Activated naive CD8-positive, alpha-beta T cell treated with anti-CD3 and anti-CD28 coated beads, Interleukin-2, amount 50 U/mL, for 24 hours (primary cell): Measurements from ENCODE around the gene MTHFSD.
"Not testable (repeated sequence)": the region's sequence is repeated elsewhere in the genome, so short reads cannot be mapped to it uniquely, and the experiment has no call there.

Experiments used
- ATAC-seq: fragments of 150-1000 bp; cut with Tn5 transposase; one replicate; pipeline ENCODE4 v1.10.0; 2021
- DNase-seq: peaks from one replicate; pipeline ENCODE4 v3.0.0; 2021
- H3K27ac Mint-ChIP-seq: one replicate; pipeline ENCODE4 v1.8.0; 2021; ENCODE audit warnings: mild to moderate bottlenecking, mixed read lengths
- H3K27me3 Mint-ChIP-seq: one replicate; pipeline ENCODE4 v1.8.0; 2021; ENCODE audit warnings: mixed read lengths
- H3K36me3 Mint-ChIP-seq: one replicate; pipeline ENCODE4 v1.8.0; 2021; ENCODE audit warnings: low read depth, mixed read lengths
- H3K4me1 Mint-ChIP-seq: one replicate; pipeline ENCODE4 v1.8.0; 2021; ENCODE audit warnings: mixed read lengths
- H3K4me3 Mint-ChIP-seq: one replicate; pipeline ENCODE4 v1.8.0; 2021; ENCODE audit warnings: mild to moderate bottlenecking, moderate library complexity, mixed read lengths
- H3K9me3 Mint-ChIP-seq: one replicate; pipeline ENCODE4 v1.8.0; 2021; ENCODE audit warnings: mixed read lengths

The MTHFSD gene

DNA sequence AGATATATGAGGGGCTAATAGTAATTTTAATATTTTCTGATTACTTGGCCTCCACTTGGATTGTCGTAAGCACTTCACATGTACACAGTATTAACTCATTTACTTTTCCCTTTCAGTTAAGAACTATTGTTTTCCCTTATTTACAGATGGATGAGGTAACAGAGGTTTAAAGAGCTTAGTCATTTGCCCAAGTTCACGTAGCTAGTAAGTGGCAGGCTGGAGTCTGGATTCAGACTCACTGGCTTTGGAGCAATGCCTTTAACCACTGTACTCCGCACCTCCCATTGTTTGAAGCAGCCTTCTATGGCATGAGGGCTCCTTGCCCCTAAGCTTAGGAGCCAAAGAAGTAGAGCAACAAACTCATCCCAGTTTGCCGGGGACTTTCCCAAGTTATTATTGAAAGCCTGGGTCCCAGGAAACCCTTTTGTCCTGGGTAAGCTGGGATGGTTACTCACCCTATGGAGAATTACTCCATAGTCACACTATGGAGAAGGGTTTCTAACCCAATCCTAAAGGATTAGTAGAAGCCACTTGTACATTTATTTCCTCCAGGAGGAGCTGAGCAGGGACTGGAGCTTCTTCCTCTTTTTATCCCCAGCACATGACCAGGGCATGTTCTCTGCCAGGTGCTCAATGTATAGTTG is 35.6 kb upstream of the MTHFSD start:
- H3K27ac Mint-ChIP-seq: no peak overlapping the region
- no peak for DNase-seq

DNA sequence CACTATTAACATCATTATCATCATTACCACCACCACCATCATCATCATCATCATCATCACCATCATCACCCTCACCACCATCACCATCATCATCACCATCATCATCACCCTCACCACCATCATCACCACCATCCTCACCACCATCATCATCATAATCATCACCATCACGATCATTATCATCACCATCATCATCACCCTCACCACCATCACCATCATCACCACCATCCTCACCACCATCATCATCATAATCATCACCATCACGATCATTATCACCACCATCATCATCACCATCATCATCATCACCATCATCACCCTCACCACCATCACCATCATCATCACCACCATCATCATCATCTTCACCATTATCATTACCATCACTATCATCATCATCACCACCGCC is 32.9 kb upstream of the MTHFSD start:
- H3K4me3 Mint-ChIP-seq, H3K9me3 Mint-ChIP-seq, DNase-seq, H3K36me3 Mint-ChIP-seq, ATAC-seq, H3K4me1 Mint-ChIP-seq, H3K27ac Mint-ChIP-seq: not testable (repeated sequence)
- H3K27me3 Mint-ChIP-seq: peaks cover 17% of the 10 kb centered on the region

More for the DNA sequence above, 35.6 kb upstream of the MTHFSD start:
- ATAC-seq: no peak
- Mint-ChIP-seq H3K4me3 (no peak overlapping the region), H3K36me3 (no peaks in the 10 kb centered on the region), H3K27me3 (peaks cover 31% of the 10 kb centered on the region), H3K9me3 (no peaks in the 10 kb centered on the region), H3K4me1 (peaks cover 3% of the 10 kb centered on the region)

DNA sequence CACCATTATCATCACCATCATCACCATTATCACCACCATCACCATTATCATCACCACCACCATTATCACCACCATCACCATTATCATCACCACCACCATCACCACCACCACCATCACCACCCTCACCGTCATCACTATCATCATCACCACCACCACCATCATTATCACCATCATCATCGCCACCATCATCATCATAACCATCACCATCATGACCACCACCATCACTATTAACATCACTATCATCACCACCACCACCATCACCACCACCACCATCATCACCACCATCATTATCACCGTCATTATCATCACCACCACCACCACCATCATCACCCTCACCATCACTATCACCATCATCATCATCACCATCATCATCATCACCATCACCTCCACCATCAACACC is 32.5 kb upstream of the MTHFSD start:
- H3K9me3 Mint-ChIP-seq: no peaks in the 10 kb centered on the region
- H3K4me1 Mint-ChIP-seq: no peaks in the 10 kb centered on the region
- no peak for ATAC-seq
- no peaks in the 10 kb centered on the region for H3K36me3 Mint-ChIP-seq
- H3K4me3 Mint-ChIP-seq: no peak overlapping the region
- DNase-seq: no peak
- H3K27ac Mint-ChIP-seq: no peak overlapping the region
- H3K27me3 Mint-ChIP-seq: peaks cover 15% of the 10 kb centered on the region

DNA sequence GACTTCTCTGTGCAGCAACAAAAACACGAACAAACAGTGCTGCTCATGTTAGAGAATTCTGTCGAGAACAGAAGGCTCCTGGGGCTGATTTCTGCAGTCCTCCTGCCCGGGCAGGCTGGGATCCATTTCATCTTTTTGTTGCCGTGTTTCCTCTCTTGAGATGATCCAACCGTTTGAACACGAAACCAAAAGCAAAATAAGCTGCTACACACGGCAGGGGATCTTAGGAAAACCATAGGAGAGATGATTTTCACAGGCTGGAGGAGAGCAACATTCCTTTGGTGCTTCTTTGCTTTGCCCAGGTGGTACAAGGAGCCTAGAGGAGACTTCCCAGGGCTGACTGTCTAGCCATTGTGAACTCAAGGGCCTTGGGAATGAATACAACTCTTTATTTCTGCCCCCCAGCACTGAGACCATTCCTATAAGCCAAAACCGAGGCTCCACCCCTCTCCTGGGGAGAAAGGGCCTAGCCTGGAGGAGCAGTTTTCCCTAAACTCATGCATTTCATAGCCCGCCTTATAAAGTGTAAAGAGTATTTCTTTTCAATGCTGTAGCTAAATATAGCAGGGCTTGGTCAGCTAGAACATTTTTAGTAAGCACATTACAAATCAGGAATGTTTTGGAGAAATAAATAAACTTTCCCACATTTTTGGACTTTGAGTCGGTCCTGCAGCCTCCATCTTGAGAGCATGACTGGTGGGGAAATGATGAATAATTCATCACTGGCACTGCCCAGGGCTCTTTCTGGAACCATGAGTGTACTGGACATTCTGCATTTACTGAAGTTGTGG is 31.0 kb upstream of the MTHFSD start:
- ATAC-seq (no peak), DNase-seq (no peak)
- Mint-ChIP-seq H3K4me3 (no peak overlapping the region), H3K36me3 (no peaks in the 10 kb centered on the region), H3K9me3 (no peaks in the 10 kb centered on the region), H3K27ac (no peak overlapping the region), H3K27me3 (peaks cover 19% of the 10 kb centered on the region), H3K4me1 (no peaks in the 10 kb centered on the region)

DNA sequence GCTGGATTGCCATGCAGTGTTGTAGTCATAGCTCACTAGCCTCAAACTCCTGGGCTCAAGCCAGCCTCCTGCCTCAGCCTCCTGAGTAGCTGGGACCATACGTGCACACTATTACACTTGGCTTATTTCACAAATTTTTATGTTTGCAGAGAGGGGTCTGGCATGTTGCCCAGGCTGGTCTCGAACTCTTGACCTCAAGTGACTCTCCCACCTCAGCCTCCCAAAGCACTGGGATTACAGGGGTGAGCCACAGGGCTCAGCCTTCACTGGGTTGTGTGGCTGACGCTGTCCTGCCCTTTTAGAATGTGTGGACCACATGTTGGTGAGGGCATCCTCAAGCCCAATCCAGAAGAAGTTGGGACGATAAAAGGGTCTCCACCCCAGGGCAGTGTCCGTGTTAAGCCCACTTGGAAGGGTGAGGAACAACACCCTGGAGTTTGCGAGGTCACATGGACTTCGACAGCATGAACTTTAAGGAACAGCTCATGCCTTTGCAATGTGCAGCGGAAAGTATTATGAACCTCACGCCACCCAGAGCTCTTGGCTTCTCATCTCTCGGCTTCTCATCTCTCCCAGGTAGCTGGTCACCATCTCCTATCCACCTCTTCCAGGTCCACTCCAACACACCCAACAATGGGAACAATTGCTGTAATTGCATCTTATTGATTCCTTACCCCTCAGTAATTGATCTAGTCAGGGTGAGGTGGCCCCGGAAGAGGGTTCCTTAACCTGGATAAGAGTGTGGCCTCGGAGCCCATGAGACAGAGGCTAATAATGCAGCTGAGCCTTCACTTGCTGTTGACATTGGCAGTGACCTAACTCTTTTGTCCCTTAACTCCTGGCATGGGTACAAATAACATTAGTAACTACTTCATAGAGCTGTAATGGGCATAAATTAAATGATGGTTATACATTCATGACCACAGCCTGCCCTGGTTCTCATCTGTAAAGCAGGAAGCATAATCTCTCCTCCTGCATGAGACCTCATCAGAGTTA is 30.0 kb upstream of the MTHFSD start:
- Mint-ChIP-seq H3K27me3 (peaks cover 24% of the 10 kb centered on the region), H3K36me3 (no peaks in the 10 kb centered on the region), H3K9me3 (no peaks in the 10 kb centered on the region), H3K4me1 (no peaks in the 10 kb centered on the region), H3K4me3 (no peak overlapping the region), H3K27ac (no peak overlapping the region)
- peak; percentile 15 for ATAC-seq
- DNase-seq: no peak

DNA sequence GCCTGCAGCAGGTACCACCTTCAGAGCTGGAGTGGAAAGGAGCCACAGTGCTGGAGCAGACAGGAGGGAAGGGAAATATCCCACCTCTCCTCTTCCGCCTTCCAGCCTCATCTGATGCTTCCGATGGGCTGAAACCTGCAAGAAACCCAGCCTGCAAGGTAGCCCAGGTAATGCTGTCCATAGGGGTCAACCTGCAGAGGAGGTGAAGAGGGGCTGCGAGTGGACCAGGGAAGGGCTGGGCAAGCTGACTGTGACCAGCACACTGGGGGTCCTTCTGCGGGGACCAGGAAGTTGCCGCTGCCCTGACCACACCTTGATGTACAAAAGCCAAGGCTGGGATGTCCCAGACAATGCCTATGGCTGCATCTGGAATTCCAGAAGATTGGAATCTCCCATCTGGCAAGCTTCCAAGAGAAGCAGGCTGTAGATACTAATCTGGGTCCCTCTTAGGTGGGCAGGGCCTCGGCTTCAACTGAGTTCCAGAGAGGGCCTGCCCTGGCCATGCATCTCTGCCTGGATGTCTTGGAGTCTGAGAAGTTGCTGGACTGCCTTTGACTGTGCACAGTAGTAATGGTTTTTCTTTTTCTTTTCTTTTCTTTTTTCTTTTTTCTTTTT is 29.1 kb upstream of the MTHFSD start:
- no peak overlapping the region for H3K27ac Mint-ChIP-seq
- no peaks in the 10 kb centered on the region for H3K9me3 Mint-ChIP-seq
- H3K4me1 Mint-ChIP-seq: no peaks in the 10 kb centered on the region
- no peak overlapping the region for H3K4me3 Mint-ChIP-seq
- DNase-seq (no peak), ATAC-seq (no peak)
- no peaks in the 10 kb centered on the region for H3K36me3 Mint-ChIP-seq
- H3K27me3 Mint-ChIP-seq: peaks cover 29% of the 10 kb centered on the region

DNA sequence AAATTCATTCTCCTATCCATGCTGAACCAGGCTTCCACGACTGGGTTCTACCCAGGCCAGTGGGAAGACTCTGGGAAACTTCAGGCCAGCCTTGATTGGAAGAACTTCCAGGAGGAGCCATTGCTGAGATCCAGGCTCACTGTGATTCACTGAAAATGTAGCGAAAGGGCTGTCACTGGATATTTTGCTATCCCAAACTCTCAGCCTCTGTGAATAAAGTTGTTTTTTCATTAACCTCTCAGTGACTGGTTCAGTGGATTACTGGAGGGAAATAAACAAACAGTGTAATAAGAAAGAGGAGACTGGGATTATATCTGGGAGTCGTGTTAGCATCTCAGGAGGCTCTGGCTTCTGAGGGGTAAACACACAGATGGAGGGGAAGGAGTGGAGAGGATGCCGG is 26.4 kb upstream of the MTHFSD start:
- Mint-ChIP-seq H3K36me3 (no peaks in the 10 kb centered on the region), H3K4me1 (peaks cover 7% of the 10 kb centered on the region), H3K9me3 (no peaks in the 10 kb centered on the region), H3K4me3 (no peak overlapping the region), H3K27me3 (peaks cover 52% of the 10 kb centered on the region), H3K27ac (no peak overlapping the region)
- no peak for ATAC-seq
- DNase-seq: no peak

DNA sequence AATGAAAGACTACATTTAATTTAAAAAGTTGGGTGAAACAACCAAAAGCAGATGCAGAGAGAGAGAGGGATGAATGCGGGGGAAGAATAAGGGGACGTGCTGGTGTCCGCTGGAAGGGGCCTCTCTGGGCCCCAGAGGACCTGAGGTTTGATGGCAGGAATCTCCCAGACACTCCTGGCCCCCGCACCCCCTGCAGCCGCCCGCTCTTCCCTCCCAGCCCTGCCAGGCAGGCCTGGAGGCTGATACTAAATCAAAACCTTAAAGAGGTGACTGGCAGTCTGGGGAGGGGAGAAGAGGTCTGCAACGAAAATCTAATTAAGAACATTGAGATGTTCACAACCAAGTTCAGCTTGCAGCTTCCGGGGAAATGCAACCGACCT is 25.7 kb upstream of the MTHFSD start:
- Mint-ChIP-seq H3K9me3 (no peaks in the 10 kb centered on the region), H3K27me3 (peaks cover 59% of the 10 kb centered on the region), H3K36me3 (no peaks in the 10 kb centered on the region), H3K4me3 (no peak overlapping the region), H3K27ac (no peak overlapping the region), H3K4me1 (peaks cover 13% of the 10 kb centered on the region)
- ATAC-seq (no peak), DNase-seq (no peak)

DNA sequence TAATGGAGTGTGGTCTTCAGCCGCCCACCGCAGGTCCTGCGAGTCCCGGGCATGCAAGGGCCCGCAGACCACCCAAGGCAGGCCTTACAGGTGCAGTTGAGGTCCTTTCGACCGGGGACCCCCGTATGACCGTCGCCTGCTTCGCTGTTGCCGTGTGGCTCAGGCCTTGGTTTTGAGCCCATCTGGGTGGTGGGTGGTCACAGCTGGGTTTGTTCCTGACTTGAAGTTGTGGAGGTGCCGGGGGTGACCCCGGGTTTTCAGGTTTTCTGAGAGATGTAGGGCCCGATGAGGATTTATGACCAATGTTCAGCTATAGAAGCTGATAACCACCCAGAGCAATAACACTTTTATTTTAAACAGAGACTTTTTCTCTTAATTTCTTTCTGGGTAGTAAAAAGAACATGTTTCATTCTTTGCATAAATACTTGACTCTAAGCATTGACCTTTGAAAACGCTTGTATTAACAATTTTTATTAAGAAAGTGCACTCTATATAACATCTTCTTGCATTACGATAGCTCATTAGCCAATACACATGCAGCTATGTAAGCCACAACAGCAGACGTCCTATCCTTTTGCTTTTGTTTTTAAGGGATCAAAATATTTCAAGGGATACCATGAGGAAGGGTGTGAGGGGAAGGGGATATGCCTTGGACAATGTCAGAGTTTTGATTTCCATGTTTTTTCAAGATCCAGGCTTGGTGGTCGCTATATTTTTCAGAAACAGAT is 25.2 kb upstream of the MTHFSD start:
- Mint-ChIP-seq H3K27me3 (peaks cover 63% of the 10 kb centered on the region), H3K27ac (no peak overlapping the region), H3K36me3 (no peaks in the 10 kb centered on the region), H3K9me3 (no peaks in the 10 kb centered on the region), H3K4me1 (peaks cover 13% of the 10 kb centered on the region), H3K4me3 (no peak overlapping the region)
- ATAC-seq: no peak
- no peak for DNase-seq

DNA sequence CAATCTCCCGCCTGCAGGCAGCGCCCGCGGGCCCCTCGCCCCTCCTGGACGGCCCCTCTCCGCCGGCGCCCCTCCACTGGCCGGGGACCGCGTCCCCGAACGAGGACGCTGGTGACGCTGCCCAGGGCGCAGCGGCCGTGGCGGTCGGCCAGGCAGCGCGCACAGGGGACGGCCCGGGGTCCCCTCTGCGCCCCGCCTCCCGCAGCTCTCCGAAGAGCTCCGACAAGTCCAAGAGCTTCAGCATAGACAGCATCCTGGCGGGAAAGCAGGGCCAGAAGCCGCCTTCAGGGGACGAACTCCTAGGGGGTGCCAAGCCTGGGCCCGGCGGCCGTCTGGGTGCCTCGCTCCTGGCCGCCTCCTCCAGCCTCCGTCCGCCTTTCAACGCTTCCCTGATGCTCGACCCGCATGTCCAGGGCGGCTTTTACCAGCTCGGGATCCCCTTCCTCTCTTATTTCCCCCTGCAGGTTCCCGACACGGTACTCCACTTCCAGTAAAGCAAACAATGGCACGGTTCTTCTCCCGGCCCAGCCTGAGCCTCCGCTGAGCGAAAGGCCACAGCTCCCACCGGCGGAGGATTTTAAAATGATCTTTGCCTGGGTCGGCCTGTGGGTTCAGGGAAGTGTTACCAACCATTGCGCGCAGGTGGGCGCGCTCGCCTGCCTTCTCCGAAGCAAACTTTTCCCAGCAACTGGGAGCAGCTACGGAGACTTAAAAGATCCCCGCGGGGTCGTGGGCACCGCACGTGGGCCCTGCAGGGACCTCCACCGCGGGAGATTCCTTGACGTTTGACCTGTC is 24.4 kb upstream of the MTHFSD start:
- Mint-ChIP-seq H3K27ac (no peak overlapping the region), H3K36me3 (no peaks in the 10 kb centered on the region), H3K9me3 (no peaks in the 10 kb centered on the region), H3K4me1 (peaks cover 13% of the 10 kb centered on the region), H3K27me3 (peaks cover 69% of the 10 kb centered on the region), H3K4me3 (no peak overlapping the region)
- DNase-seq (no peak), ATAC-seq (no peak)

DNA sequence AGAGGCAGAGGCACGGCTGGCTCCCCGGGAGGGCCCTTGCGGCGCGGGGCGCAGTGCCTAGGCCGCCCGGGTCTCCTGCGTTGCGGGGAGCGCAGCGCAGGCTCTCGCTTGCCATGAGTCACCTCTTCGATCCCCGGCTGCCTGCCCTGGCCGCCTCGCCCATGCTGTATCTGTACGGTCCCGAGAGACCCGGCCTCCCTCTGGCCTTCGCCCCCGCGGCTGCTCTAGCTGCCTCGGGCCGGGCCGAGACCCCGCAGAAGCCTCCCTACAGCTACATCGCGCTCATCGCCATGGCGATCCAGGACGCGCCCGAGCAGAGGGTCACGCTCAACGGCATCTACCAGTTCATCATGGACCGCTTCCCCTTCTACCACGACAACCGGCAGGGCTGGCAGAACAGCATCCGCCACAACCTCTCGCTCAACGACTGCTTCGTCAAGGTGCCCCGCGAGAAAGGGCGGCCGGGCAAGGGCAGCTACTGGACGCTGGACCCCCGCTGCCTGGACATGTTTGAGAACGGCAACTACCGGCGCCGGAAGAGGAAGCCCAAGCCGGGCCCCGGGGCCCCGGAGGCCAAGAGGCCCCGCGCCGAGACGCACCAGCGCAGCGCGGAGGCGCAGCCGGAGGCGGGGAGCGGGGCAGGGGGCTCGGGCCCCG is 23.7 kb upstream of the MTHFSD start:
- Mint-ChIP-seq H3K4me1 (peaks cover 13% of the 10 kb centered on the region), H3K9me3 (no peaks in the 10 kb centered on the region), H3K4me3 (no peak overlapping the region), H3K36me3 (no peaks in the 10 kb centered on the region), H3K27ac (no peak overlapping the region), H3K27me3 (peaks cover 75% of the 10 kb centered on the region)
- ATAC-seq (no peak), DNase-seq (no peak)

DNA sequence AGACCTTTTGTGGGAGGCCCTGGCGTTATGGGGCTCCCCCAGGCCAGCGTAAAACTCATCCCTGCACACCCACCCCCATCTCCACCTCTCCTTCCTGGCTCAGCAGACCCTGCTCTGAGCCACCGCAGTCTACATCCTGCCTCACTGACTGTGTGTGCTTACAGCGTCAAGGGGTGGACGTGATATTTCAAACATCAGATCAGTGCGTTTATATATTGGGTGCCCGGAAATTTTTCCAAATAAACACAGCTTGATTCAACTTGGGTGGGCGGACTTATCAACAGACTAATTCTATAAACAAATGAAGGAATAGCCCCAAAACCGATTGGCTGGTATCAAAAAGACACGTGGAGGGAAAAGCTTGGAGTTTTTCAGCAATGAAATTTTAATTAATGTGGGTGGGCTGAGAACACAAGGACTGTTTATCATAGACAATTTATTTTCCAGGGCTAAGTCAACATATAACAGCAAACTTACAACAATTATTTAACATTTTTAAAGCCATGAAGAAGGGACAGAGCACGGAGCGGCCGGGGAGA is 23.1 kb upstream of the MTHFSD start, which contains the start of gene FOXL1:
Gene FOXL1 (plus strand): TSS at position 489 of the 539 bp plus-strand sequence. CDS start 175 bp downstream, outside the sequence.
- no peak within 1 kb of the TSS for H3K4me3 Mint-ChIP-seq
- no peak within 1 kb of the TSS for H3K27ac Mint-ChIP-seq

More for the DNA sequence above, 23.1 kb upstream of the MTHFSD start, which contains the start of gene FOXL1:
- DNase-seq (no peak), ATAC-seq (no peak)
- no peaks in the 10 kb centered on the region for H3K36me3 Mint-ChIP-seq
- H3K4me1 Mint-ChIP-seq: peaks cover 13% of the 10 kb centered on the region
- H3K9me3 Mint-ChIP-seq: no peaks in the 10 kb centered on the region
- peaks cover 80% of the 10 kb centered on the region for H3K27me3 Mint-ChIP-seq
